AG10803 (cell line): ENCODE data around the gene CD48.

Experiments
- DNase-seq: peaks from one replicate; pipeline ENCODE4 v3.0.0; 2010; ENCODE audit warnings: low read depth
- H3K4me3 ChIP-seq: 2 replicates; pipeline ENCODE4 v1.5.1; 2011; ENCODE audit warnings: mild to moderate bottlenecking, low read length, control low read depth
- TF ChIP-seq, protein P1 (sequence below): conservative IDR thresholded peaks from 2 replicates; pipeline ENCODE4 v1.5.1; 2011; ENCODE audit warnings: mild to moderate bottlenecking, low read length, control low read depth, inconsistent platforms

Gene CD48

DNA sequence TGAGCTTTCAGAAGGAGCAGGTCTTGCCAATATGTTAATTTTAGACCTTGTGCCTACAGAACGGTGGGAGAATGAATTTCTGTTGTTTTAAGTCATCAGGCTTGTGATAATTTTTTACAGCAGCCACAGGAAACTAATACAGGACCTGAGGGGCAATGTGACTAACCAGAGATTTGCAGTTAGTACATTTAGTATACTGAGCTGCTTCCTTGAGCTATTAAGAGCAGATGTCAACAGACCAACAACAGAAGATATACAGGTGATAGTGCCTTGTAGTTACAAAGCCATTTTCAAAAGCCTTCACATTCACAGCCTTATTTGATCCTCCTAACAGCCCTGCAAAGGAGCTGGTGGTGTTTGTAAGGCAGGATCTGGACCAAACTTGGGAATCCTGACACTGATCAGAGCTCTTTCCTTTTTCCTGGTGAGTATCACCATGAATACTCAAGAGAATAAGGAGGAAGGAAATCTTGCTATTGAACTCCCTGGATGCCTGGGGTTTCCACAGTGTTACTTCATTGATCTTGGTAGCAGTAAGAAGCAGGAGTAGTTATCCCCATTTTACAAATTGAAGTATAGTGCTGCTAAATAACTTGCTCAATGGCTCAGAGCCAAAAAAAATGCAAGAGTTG lies 60.1 kb downstream of the CD48 start:
- no peak overlapping the region for H3K4me3 ChIP-seq
- no peak for DNase-seq
- TF ChIP-seq, protein P1, sequence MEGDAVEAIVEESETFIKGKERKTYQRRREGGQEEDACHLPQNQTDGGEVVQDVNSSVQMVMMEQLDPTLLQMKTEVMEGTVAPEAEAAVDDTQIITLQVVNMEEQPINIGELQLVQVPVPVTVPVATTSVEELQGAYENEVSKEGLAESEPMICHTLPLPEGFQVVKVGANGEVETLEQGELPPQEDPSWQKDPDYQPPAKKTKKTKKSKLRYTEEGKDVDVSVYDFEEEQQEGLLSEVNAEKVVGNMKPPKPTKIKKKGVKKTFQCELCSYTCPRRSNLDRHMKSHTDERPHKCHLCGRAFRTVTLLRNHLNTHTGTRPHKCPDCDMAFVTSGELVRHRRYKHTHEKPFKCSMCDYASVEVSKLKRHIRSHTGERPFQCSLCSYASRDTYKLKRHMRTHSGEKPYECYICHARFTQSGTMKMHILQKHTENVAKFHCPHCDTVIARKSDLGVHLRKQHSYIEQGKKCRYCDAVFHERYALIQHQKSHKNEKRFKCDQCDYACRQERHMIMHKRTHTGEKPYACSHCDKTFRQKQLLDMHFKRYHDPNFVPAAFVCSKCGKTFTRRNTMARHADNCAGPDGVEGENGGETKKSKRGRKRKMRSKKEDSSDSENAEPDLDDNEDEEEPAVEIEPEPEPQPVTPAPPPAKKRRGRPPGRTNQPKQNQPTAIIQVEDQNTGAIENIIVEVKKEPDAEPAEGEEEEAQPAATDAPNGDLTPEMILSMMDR: no peak

DNA sequence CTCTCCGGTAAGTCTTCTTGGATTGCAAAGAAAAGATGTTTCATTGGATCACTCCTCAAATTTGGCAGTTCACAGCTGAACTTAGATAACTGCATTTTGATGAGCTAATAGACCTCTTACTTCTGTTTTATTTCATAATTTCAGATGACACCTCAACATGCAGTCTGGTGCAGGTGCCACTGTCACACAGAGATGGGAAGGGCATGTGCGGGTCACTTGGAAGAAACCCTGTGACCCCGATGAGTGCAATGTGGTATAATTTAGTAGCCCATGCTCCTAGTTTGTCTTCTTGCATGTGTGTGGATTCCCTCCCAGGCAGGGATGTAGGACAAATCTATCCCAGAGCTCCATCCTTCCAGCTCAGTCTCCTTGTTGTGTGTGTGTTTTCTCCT lies 64.3 kb downstream of the CD48 start:
- no peak for DNase-seq
- TF ChIP-seq, protein P1: no peak
- H3K4me3 ChIP-seq: no peak overlapping the region

DNA sequence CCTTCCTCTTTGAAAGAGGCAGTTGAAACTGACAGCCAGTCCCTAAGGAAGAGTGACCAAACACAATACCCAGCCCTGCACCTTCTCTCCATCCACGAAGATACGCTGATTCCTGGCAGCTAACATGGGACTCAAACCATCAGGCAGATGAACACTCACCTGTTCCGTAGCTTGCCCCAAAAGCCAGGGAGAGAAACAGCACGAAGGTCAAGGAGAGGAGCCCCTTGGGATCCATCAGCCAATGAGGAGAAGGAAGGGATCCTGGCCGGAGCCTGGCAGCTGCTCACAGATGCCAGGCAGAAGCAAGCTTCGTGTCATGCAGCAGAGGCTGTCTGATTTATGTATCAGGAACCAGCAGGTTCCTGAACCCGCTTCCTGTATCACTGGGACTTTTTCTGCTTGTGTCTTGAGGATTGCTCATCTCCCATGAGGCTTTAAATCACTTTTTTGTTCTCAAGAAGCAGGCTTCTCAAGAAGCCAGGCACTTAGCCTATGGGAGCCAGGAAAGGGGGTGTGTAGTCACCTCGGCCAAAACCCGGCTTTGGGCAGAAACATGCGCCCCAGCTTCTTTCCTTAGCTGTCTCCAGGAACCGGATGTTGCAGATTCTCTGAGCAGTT lies 64.8 kb downstream of the CD48 start, which contains the start of gene SLAMF1:
Gene SLAMF1, minus strand, starts transcription at position 334 of the 618 bp plus-strand sequence. Its CDS starts 99 bp downstream, at position 235.
- TF ChIP-seq, protein P1: no peak
- no peak within 1 kb of the TSS for H3K4me3 ChIP-seq
- no peak for DNase-seq

- TF ChIP-seq, protein P1: no peak
- H3K4me3 ChIP-seq: no peak overlapping the region
- no peak for DNase-seq
Observed at GRCh38 chr1:160646180-160646579, 65.4 kb downstream of the CD48 start.

DNA sequence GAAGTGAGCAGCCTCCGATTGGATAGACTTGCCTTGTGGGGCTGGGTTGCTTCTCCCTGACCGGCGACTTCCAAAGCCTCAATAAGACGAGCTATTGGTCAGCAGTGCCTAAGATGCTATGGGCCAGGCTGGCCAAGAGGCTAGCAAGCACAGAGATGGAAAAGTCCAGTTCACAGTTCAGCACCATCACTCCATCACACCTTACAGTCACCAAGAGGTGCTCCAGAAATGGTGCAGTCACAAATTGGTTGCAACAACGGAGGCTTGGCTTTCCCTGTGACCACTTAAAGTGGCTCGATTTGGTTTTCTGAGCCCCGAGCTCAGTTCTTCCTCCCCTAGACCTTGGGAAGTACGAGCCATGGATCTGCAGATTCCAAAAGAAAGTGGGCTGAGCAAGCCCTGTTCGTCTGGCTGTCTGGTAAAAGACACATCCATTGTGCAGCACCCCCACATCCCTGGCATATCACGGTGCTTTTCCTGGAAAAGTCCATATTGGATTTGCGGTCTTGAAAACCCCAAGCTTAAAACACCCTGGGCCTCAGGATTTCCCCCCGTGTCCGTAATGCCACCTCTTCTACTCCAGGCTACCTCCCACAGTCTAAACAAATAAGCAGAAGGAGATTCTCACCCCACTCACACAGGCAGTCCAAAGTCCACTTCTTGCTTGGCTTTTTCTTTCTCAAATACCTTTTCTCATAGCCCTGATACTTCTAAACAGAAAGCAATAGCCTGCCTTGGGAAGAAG lies 66.1 kb downstream of the CD48 start:
- TF ChIP-seq, protein P1: no peak
- no peak for DNase-seq
- H3K4me3 ChIP-seq: no peak overlapping the region

DNA sequence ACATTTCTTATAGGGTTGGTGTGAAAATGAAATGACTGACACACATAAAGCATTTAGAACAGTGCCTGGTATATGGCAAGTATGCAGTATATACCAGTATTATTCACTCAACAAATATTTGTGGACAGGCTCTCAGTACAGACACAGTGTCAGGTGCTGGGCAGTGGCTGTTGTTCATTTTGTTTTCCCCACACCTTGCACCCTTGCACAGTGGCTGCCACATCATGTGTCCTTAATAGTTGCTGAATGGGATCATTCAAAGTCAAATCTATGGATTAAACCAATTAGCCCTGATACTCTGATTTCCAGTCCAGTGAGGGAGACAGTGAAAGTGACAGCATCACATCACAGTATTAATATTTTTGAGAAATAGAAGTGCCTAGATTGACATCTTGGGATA lies 67.2 kb downstream of the CD48 start:
- TF ChIP-seq, protein P1: no peak
- no peak overlapping the region for H3K4me3 ChIP-seq
- no peak for DNase-seq
